Transverse colon (tissue), 3 donors: ENCODE measurements around the gene CD300A.

Source experiments
- POLR2A ChIP-seq: fragments of 450-650 bp; IDR thresholded peaks from one replicate; pipeline ENCODE4 v1.6.1; 2016; ENCODE audit warnings: antibody characterized with exemption, mild to moderate bottlenecking, moderate library complexity
- TF ChIP-seq, protein P1 (sequence below), 5 experiments: fragments of 200-600 bp in 3 of 5; fragments of 450-650 bp in 2 of 5; sonication (generic) in 3 of 5; IDR thresholded peaks; 1 replicate in 2 of 5; 2 replicates in 3 of 5; pipeline ENCODE4 v1.5.1; 2016 to 2017; ENCODE audit warnings: antibody characterized with exemption in 5 of 5, inconsistent platforms in 3 of 5, mild to moderate bottlenecking in 2 of 5, moderate library complexity in 1 of 5

DNA sequence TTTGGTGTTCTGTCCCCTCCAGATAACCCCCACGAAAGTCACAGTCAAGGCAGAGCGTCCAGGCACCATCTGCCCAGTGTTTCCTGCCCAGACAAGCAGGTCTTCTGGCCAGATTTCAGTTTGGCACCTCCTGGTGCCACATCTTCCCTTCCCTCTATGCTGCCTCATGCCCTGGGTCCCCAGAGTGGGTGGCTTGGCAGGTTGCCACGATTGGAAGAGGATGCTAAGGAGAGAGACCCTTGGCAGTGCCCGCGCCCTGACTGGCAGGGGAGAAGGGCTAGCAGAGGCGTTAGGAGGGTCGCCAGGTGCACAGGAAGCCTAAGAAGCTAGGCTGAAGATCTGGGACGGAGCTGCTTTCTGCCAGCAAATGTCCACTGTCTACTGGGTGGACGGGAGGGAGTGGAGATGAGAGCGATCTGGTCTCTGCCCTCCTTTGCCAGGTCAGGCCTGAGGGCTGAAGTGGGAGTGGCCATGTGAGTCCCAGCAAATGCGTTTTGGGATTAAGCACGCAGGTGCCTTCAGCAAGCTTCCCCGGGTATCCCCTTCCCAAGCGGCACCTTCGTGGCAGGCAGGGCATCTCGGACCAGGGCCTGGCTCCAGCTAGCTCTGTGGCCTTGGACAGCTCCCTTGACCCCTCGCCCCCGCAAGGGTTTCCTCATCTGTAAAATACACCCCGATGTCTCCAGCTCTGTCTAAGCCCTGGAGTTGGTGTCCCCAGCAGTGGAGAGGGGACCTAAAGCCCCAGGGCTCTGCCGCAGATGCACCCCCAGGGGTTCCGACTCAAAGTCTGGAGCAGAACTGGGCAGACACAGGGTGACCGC, 13.4 kb upstream of the CD300A start:
- TF ChIP-seq, protein P1, sequence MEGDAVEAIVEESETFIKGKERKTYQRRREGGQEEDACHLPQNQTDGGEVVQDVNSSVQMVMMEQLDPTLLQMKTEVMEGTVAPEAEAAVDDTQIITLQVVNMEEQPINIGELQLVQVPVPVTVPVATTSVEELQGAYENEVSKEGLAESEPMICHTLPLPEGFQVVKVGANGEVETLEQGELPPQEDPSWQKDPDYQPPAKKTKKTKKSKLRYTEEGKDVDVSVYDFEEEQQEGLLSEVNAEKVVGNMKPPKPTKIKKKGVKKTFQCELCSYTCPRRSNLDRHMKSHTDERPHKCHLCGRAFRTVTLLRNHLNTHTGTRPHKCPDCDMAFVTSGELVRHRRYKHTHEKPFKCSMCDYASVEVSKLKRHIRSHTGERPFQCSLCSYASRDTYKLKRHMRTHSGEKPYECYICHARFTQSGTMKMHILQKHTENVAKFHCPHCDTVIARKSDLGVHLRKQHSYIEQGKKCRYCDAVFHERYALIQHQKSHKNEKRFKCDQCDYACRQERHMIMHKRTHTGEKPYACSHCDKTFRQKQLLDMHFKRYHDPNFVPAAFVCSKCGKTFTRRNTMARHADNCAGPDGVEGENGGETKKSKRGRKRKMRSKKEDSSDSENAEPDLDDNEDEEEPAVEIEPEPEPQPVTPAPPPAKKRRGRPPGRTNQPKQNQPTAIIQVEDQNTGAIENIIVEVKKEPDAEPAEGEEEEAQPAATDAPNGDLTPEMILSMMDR (IDR thresholded peaks at IDR 0.05), result no peak
- no peak for TF ChIP-seq POLR2A
